ENCODE data around the gene NPAS4. TPM values are rescaled to one million over a fixed set of nuclear protein-coding genes. Genes with fewer than 3 reads are reported as not detected.

The NPAS4 gene
- total RNA-seq, 4 donors from 2014 or later: not detected

DNA sequence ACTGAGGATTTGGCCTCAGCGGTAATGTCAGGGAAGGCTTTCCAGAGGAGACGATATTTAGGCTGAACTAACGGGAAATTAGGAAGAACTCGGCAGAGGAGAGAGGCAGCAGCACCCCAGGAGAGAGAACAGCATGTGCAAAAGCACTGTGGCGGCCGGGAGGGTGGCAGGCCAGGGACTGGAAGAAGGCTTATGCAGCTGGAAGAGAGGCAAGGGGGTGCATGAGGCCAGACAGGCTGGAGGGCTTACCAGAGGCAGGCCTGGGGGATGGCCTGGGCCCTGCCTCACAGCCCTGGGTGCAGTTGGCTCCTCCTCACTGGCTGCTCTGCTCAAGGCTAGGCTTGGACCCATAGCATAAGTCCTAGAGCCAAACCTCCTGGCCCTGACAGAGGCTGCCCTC is 7.7 kb upstream of the NPAS4 start:
- no peak for TF ChIP-seq CTCF (IDR thresholded peaks at IDR 0.05; ENCODE audit: low read depth)

DNA sequence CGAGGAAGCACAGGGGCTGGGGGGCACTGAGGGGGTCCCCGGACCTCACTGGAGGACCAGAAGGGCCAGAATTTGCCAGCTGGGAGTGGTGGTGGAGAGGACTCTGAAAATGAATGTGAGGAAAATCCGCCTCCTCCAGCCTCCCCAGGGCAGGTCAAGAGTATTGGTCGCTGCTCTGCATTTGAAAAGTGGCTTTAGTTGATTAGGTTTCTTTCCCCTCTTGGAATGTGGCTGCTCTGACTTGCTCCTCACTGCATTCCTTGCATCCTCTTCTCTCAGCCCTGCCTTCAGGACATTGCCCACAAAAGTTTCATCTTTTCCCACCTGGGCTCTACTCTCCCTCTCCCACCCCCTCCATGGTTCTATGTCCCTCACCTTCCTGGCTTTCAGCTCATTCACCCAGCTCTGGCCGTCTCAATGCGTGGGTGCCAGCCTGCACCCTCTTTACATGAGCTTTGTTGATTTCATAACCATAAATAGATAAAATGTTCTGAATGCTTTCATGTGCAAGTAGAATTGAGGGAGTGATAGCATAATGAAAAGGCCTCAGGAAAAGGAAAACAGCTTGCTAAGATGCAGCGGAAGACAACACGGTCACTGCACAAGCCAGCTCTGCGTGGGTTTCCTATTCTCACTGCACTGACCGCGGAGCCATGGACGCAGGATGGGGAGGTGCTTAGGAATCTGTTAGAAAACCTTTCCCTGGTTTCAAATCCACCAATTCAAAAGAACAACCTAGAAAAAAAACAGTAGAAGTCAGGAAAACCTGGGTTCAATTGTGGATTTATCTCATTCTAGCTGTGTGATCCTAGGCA is 6.5 kb upstream of the NPAS4 start:
- TF ChIP-seq CTCF (IDR thresholded peaks at IDR 0.05; ENCODE audit: low read depth): no peak

DNA sequence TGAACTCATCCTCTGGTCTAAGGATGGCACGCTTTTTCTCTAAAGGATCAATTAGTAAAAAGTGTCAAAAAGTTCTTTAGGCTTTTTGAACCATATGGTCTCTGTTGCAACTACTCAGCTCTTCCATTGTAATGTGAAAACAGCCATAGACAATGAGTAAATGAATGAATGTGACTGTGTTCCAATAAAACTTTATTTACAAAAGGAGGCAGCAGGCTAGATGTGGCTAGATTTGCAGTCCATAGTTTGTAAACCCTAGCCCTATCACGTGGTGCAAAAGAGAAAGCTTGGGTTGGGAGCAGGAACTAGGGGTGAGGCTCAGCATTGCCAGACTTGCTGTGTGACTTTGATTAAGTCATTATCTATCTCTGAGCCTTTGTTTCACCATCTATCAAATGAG is 5.4 kb upstream of the NPAS4 start:
- TF ChIP-seq CTCF (IDR thresholded peaks at IDR 0.05; ENCODE audit: low read depth): no peak

DNA sequence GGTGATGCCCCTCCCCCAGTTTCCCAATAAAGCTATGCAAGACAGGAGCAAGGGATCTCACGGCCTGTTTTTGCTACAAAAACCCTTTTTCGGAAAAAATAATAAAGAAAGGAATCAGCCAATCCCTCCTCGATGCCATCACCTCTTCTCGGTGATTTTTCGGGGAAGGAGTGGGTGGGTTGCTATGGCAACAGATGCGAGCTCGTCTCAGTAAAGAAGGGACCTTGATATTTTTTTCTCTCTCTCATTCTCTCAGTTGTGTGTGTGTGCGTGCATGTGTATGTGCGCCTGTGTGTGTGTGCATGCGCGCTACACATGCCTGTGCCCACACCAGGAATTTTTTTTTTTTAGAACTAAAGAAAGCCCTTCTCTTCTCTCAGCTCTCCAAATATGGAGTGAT is 3.8 kb upstream of the NPAS4 start:
- no peak for TF ChIP-seq CTCF (IDR thresholded peaks at IDR 0.05; ENCODE audit: low read depth)

DNA sequence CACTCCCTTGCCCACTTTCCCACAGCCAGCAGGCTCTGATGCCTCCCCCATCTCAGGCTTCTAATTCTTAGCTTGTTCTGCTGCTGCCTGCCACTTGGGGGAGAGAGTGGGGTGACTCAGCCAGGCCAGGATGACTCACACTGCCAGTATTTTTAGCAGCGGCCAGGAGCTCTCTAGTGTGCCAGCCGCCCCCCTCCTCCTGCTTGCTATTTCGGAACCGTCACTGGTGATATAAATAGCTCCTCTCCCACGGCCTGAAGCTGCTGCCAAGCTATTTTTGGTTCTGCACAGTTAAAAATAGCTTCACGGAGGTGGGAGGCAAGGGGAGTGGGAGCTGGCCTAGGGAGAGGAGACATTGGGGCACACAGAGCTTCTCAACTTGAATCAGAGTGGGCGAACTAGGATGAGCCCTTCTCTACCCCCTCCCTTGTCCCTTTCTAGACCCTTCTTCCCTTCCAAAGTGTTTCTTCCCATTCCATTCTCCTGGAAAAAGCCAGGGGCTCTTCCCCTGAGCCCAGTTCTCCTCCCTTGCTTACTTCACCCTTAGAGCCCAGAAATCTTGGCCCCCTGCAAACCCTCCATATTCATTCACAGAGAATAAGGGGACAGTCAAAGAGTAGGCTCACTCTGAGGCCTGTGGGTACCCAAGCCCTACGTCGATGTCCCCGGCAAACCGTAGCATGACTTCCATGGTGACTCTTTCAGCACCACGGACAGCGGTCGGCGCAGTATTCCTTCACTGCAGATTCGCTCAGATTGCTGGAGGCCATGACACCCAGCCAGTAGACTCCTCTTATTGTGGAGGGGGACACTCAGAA is 2.5 kb upstream of the NPAS4 start:
- TF ChIP-seq CTCF (IDR thresholded peaks at IDR 0.05; ENCODE audit: low read depth): no peak

DNA sequence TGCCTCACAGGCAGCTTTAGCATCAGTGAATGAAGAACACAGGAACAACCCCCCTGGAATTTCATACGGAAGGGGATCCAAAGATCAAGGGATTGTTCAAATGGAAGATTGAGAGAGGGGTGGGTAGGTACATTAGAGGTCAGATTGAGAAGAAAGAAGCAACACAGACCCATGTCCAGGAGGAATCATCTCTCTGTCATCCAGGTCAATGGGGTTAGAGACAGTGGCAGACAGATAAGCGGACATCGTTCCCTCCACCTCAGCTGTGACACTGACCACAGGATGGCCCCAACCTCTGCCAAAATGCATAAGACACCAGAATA is 1.9 kb upstream of the NPAS4 start:
- no peak for TF ChIP-seq CTCF (IDR thresholded peaks at IDR 0.05; ENCODE audit: low read depth)

DNA sequence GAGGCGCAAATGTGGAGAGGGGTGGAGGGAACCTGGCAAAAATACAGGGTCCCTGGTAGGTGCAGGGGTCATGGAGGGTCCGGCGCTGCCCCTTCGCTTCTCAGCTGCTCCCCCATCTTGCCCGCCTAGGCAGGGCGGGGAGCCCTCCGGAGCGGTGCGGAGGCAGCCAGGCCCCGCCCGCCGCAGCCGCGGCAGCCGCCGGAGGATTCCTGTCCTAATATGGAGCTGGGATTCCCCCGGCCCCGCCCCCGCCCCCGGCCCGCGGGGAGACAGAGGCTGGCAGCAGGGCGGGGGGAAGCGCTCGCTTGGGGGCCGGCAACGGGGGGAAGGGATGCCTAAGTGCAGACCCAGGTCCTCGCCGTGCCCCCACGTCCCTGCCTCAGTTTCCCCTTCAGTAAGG is 1.0 kb upstream of the NPAS4 start:
- no peak for TF ChIP-seq CTCF (IDR thresholded peaks at IDR 0.05; ENCODE audit: low read depth)
